Ectodermal cell (in vitro differentiated cells): ENCODE data around the gene SYNPO2.

Experiments
- H3K27ac ChIP-seq: 2 replicates; pipeline ENCODE4 v1.7.0; 2013; ENCODE audit warnings: mild to moderate bottlenecking, low read depth, low read length; ENCODE audit not compliant: insufficient read depth, poor library complexity, severe bottlenecking
- H3K27me3 ChIP-seq: 2 replicates; pipeline ENCODE4 v1.7.0; 2013; ENCODE audit warnings: mild to moderate bottlenecking, low read length; ENCODE audit not compliant: insufficient read depth, control insufficient read depth, poor library complexity, severe bottlenecking
- H3K36me3 ChIP-seq: one replicate; pipeline ENCODE4 v1.7.0; 2013; ENCODE audit warnings: low read length; ENCODE audit not compliant: control insufficient read depth, insufficient read depth
- H3K4me1 ChIP-seq: one replicate; pipeline ENCODE4 v1.7.0; 2013; ENCODE audit warnings: low read length; ENCODE audit not compliant: control insufficient read depth, insufficient read depth
- H3K4me3 ChIP-seq: 2 replicates; pipeline ENCODE4 v1.7.0; 2013; ENCODE audit warnings: low read depth, low read length, control low read depth; ENCODE audit not compliant: insufficient read depth
- H3K9me3 ChIP-seq: 2 replicates; pipeline ENCODE4 v1.7.0; 2013; ENCODE audit warnings: mild to moderate bottlenecking, low read length, moderate library complexity; ENCODE audit not compliant: control insufficient read depth
- WGBS, 2 experiments: methylation state at CpG; one replicate each; pipeline ENCODE4 v1.1.7; 2013; ENCODE audit warnings: missing lambda C conversion rate in 2 of 2; 5-methylcytosine and 5-hydroxymethylcytosine counted together

SYNPO2 gene

GRCh38 chr4:118909173-118909956 lies 20.7 kb downstream of the SYNPO2 start:
- 81% methylated on average over 8 of the region's 8 CpGs for WGBS, 2 experiments

GRCh38 chr4:118910221-118910620 lies 21.6 kb downstream of the SYNPO2 start:
- Histone ChIP-seq H3K27me3 (no peaks in the 10 kb centered on the region), H3K9me3 (no peaks in the 10 kb centered on the region), H3K27ac (no peak overlapping the region), H3K4me1 (no peaks in the 10 kb centered on the region), H3K4me3 (no peak overlapping the region), H3K36me3 (no peaks in the 10 kb centered on the region)
- WGBS, 2 experiments, result 88 to 100% methylated on average over 1 to 3 of the region's 3 CpGs

More at GRCh38 chr4:118909173-118909956, 20.7 kb downstream of the SYNPO2 start:
- no peaks in the 10 kb centered on the region for H3K9me3 ChIP-seq
- no peaks in the 10 kb centered on the region for H3K36me3 ChIP-seq
- H3K4me3 ChIP-seq, result no peak overlapping the region
- no peak overlapping the region for H3K27ac ChIP-seq
- H3K4me1 ChIP-seq, result no peaks in the 10 kb centered on the region
- H3K27me3 ChIP-seq, result no peaks in the 10 kb centered on the region

GRCh38 chr4:118911238-118911703 lies 22.6 kb downstream of the SYNPO2 start:
- no peak overlapping the region for H3K27ac ChIP-seq
- no peaks in the 10 kb centered on the region for H3K36me3 ChIP-seq
- no peaks in the 10 kb centered on the region for H3K4me1 ChIP-seq
- no peak overlapping the region for H3K4me3 ChIP-seq
- H3K9me3 ChIP-seq, result no peaks in the 10 kb centered on the region
- 85 to 97% methylated on average over 3 of the region's 3 CpGs for WGBS, 2 experiments
- H3K27me3 ChIP-seq, result no peaks in the 10 kb centered on the region

- Histone ChIP-seq H3K27ac (no peak overlapping the region), H3K4me1 (no peaks in the 10 kb centered on the region), H3K4me3 (no peak overlapping the region), H3K36me3 (no peaks in the 10 kb centered on the region), H3K27me3 (no peaks in the 10 kb centered on the region), H3K9me3 (no peaks in the 10 kb centered on the region)
- WGBS, 2 experiments, result 90 to 93% methylated on average over 2 of the region's 3 CpGs
These were observed 26.8 kb downstream of the SYNPO2 start for GRCh38 chr4:118915468-118915867.

- Histone ChIP-seq H3K9me3 (no peaks in the 10 kb centered on the region), H3K4me1 (no peaks in the 10 kb centered on the region), H3K4me3 (no peak overlapping the region), H3K27ac (no peak overlapping the region), H3K27me3 (no peaks in the 10 kb centered on the region), H3K36me3 (no peaks in the 10 kb centered on the region)
- 92 to 93% methylated on average over 9 of the region's 9 CpGs for WGBS, 2 experiments
These were observed 28.1 kb downstream of the SYNPO2 start for GRCh38 chr4:118916691-118917289.

- H3K27me3 ChIP-seq, result no peaks in the 10 kb centered on the region
- no peaks in the 10 kb centered on the region for H3K36me3 ChIP-seq
- no peak overlapping the region for H3K4me3 ChIP-seq
- no peaks in the 10 kb centered on the region for H3K9me3 ChIP-seq
- 46% methylated on average over 2 of the region's 2 CpGs; no CpG with 5 or more reads in 1 of the 2 experiments for WGBS, 2 experiments
- H3K4me1 ChIP-seq, result no peaks in the 10 kb centered on the region
- H3K27ac ChIP-seq, result no peak overlapping the region
These were observed 28.9 kb downstream of the SYNPO2 start for GRCh38 chr4:118917582-118917981.

- no peak overlapping the region for H3K4me3 ChIP-seq
- no peaks in the 10 kb centered on the region for H3K27me3 ChIP-seq
- no peak overlapping the region for H3K27ac ChIP-seq
- no peaks in the 10 kb centered on the region for H3K36me3 ChIP-seq
- 78 to 83% methylated on average over 2 to 3 of the region's 3 CpGs for WGBS, 2 experiments
- no peaks in the 10 kb centered on the region for H3K9me3 ChIP-seq
- no peaks in the 10 kb centered on the region for H3K4me1 ChIP-seq
These were observed 29.7 kb downstream of the SYNPO2 start for GRCh38 chr4:118918388-118918787.

- no peaks in the 10 kb centered on the region for H3K4me1 ChIP-seq
- 90 to 95% methylated on average over 2 of the region's 2 CpGs for WGBS, 2 experiments
- no peaks in the 10 kb centered on the region for H3K27me3 ChIP-seq
- H3K9me3 ChIP-seq, result no peaks in the 10 kb centered on the region
- H3K36me3 ChIP-seq, result no peaks in the 10 kb centered on the region
- no peak overlapping the region for H3K27ac ChIP-seq
- H3K4me3 ChIP-seq, result no peak overlapping the region
These were observed 31.6 kb downstream of the SYNPO2 start for GRCh38 chr4:118920247-118920646.

- Histone ChIP-seq H3K4me3 (no peak overlapping the region), H3K9me3 (no peaks in the 10 kb centered on the region), H3K4me1 (no peaks in the 10 kb centered on the region), H3K36me3 (no peaks in the 10 kb centered on the region), H3K27me3 (no peaks in the 10 kb centered on the region), H3K27ac (no peak overlapping the region)
These were observed 33.1 kb downstream of the SYNPO2 start for GRCh38 chr4:118921786-118922185.

- Histone ChIP-seq H3K4me3 (no peak overlapping the region), H3K27ac (no peak overlapping the region), H3K36me3 (no peaks in the 10 kb centered on the region), H3K9me3 (no peaks in the 10 kb centered on the region), H3K4me1 (no peaks in the 10 kb centered on the region), H3K27me3 (no peaks in the 10 kb centered on the region)
- 28 to 33% methylated on average over 1 to 2 of the region's 3 CpGs for WGBS, 2 experiments
These were observed 35.2 kb downstream of the SYNPO2 start for GRCh38 chr4:118923891-118924290.
